ENCODE data around the gene AHSG. TPM values are rescaled to one million over a fixed set of nuclear protein-coding genes. Genes with fewer than 3 reads are reported as not detected.
A peak's percentile ranks its signal among the peaks of the same experiment; 100 is the strongest.

Gene AHSG
- total and polyA plus RNA-seq, 2 donors (not counting 3 experiments of a cell fraction or from before 2014, with no cell fraction given): not detected

DNA sequence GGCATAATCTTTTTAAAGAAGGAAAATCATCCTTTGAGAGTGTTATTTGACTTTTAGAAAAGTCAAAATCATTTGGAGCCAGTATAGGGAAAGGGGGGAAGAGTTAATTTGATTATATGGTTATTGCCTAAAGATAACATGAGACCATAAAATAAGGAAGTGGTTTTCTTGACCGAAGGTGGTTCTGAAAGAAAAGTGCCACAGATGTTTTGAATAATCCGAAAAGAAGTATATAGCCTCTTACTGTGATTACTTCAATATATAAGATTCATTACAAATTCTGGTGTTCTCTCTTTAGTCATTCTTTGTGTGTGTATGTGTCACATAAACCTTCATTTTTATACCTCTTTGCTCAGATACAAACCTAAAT lies 41.2 kb upstream of the AHSG start:
- Histone ChIP-seq H3K9me3 (replicated peaks; ENCODE audit: control insufficient read depth, insufficient read depth, low read length) (no peaks in the 10 kb centered on the region), H3K4me3 (replicated peaks in 1 of 3; ENCODE audit: insufficient read depth in 1 of 3, low read depth in 1 of 3, low read length in 3 of 3) (peak overlapping the region in 2 of 3 experiments; percentile 61 to 90), H3K9ac (replicated peaks; ENCODE audit: extremely low read depth, insufficient read depth, low read length) (peak overlapping the region; percentile 84), H3K4me1 (ENCODE audit: control insufficient read depth, extremely low read depth, insufficient read depth, low read length) (peaks cover 18% of the 10 kb centered on the region), H3K36me3 (ENCODE audit: control insufficient read depth in 2 of 2, extremely low read depth in 1 of 2, insufficient read depth in 2 of 2, low read length in 2 of 2) (peaks cover 6 to 7% of the 10 kb centered on the region in 2 experiments), H3K27me3 (ENCODE audit: control insufficient read depth in 2 of 2, insufficient read depth in 2 of 2, low read length in 2 of 2) (no peaks in the 10 kb centered on the region), H3K9me1 (replicated peaks; ENCODE audit: control insufficient read depth, extremely low read depth, insufficient read depth, low read length) (no peaks in the 10 kb centered on the region), H3K27ac (ENCODE audit: insufficient read depth, low read depth, low read length) (no peak overlapping the region), H3K79me2 (ENCODE audit: control insufficient read depth, insufficient read depth, low read length) (peaks cover 16% of the 10 kb centered on the region), H2AFZ (ENCODE audit: low read depth, low read length) (no peak overlapping the region), H3K4me2 (ENCODE audit: insufficient read depth, low read length) (peak overlapping the region; percentile 35), H4K20me1 (replicated peaks; ENCODE audit: control insufficient read depth, extremely low read depth, insufficient read depth, low read length) (no peaks in the 10 kb centered on the region)
- no peak for FAIRE-seq
- no TSS peak for BruUV-seq (replicated peaks)
- intact Hi-C loops (cut with micrococcal nuclease): loop anchor here (2.0 to 5.0 kb wide), 4 partner anchors 45 to 567 kb away; partner anchors contain the start of genes RFC4 and RPL39L
- TF ChIP-seq, protein P1, sequence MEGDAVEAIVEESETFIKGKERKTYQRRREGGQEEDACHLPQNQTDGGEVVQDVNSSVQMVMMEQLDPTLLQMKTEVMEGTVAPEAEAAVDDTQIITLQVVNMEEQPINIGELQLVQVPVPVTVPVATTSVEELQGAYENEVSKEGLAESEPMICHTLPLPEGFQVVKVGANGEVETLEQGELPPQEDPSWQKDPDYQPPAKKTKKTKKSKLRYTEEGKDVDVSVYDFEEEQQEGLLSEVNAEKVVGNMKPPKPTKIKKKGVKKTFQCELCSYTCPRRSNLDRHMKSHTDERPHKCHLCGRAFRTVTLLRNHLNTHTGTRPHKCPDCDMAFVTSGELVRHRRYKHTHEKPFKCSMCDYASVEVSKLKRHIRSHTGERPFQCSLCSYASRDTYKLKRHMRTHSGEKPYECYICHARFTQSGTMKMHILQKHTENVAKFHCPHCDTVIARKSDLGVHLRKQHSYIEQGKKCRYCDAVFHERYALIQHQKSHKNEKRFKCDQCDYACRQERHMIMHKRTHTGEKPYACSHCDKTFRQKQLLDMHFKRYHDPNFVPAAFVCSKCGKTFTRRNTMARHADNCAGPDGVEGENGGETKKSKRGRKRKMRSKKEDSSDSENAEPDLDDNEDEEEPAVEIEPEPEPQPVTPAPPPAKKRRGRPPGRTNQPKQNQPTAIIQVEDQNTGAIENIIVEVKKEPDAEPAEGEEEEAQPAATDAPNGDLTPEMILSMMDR (IDR thresholded peaks at IDR 0.05; ENCODE audit: extremely low read depth in 1 of 2, insufficient read depth in 1 of 2, low read depth in 1 of 2, low read length in 2 of 2): no peak
- TF ChIP-seq, protein P2, sequence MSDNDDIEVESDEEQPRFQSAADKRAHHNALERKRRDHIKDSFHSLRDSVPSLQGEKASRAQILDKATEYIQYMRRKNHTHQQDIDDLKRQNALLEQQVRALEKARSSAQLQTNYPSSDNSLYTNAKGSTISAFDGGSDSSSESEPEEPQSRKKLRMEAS (IDR thresholded peaks at IDR 0.05; ENCODE audit: insufficient read depth, insufficient read length): no peak
- no peak for TF ChIP-seq MYC (IDR thresholded peaks at IDR 0.05; ENCODE audit: low read depth, low read length)
- no peak for TF ChIP-seq GATA2 (IDR thresholded peaks at IDR 0.05; ENCODE audit: insufficient read depth, insufficient read length, low read depth, low read length)
- TF ChIP-seq POLR2A (IDR thresholded peaks at IDR 0.05; ENCODE audit: low read depth, low read length): no peak
- no peak for TF ChIP-seq FOS (IDR thresholded peaks at IDR 0.05; ENCODE audit: borderline replicate concordance, insufficient read depth, low read length)
- no peak for TF ChIP-seq POLR2AphosphoS5 (IDR thresholded peaks at IDR 0.05; ENCODE audit: insufficient read depth, low read depth, low read length)
- TF ChIP-seq JUN (IDR thresholded peaks at IDR 0.05; ENCODE audit: borderline replicate concordance, insufficient read depth, insufficient read length, low read depth): no peak
- TF ChIP-seq EZH2 (IDR thresholded peaks at IDR 0.05; ENCODE audit: borderline replicate concordance, low read depth, low read length, severe bottlenecking): no peak
- ChIA-PET CTCF (interaction anchor here (0.8 to 1.6 kb wide), 2 partner anchors 14 to 594 kb away, joined by 3 read pairs; no protein-coding TSS in a partner anchor), POLR2A (interaction anchor here (1.9 kb wide), 1 partner anchor 212 kb away, joined by 27 read pairs; the partner anchor contains the start of gene EIF4A2)
- dilution Hi-C loops (cut with MboI; ENCODE audit: extremely low pct_ligation_motif_present, low sequenced_read_pairs): no loop called here
- no peak for DNase-seq (ENCODE audit: low read depth, low spot score)
